Right cardiac atrium (tissue), 5 donors: ENCODE measurements around the gene ZFHX3. TPM values are rescaled to one million over a fixed set of nuclear protein-coding genes. Genes with fewer than 3 reads are reported as not detected.

Experiments
- ATAC-seq, 2 donors: fragments of 200-7000 bp; cut with Tn5 transposase; one replicate each; pipeline versions ENCODE4 v1.8.0 to v1.9.1; 2020; ENCODE audit warnings: moderate library complexity in 2 of 2, mild to moderate bottlenecking in 1 of 2
- DNase-seq, 3 donors: peaks; one replicate each; pipeline ENCODE4 v3.0.0-alpha.2; 2020
- H3K27ac ChIP-seq: one replicate; pipeline ENCODE4 v1.5.1; 2013; ENCODE audit warnings: mild to moderate bottlenecking, low read length, control low read depth, moderate library complexity
- H3K27me3 ChIP-seq: one replicate; pipeline ENCODE4 v1.6.1; 2013; ENCODE audit not compliant: control insufficient read depth, insufficient read depth
- H3K4me1 ChIP-seq: one replicate; pipeline ENCODE4 v1.6.1; 2013; ENCODE audit warnings: low read length; ENCODE audit not compliant: control insufficient read depth, insufficient read depth
- H3K4me3 ChIP-seq: one replicate; pipeline ENCODE4 v1.5.1; 2013; ENCODE audit warnings: low read length, control low read depth
- H3K9me3 ChIP-seq: one replicate; pipeline ENCODE4 v1.6.1; 2013; ENCODE audit warnings: low read length; ENCODE audit not compliant: control insufficient read depth
- WGBS: extraction: QIAGEN DNeasy Blood & Tissue Kit; methylation state at CpG from one replicate; pipeline ENCODE4 v1.1.7; 2013; 5-methylcytosine and 5-hydroxymethylcytosine counted together
- intact Hi-C, 4 donors: fragments of 100-400 bp; cut with DNase I; formaldehyde crosslinking; loops; one replicate each; pipeline versions ENCODE4 v1.11.0 to v1.14.0; 2022 to 2023
- polyA plus RNA-seq: library from polyadenylated mRNA; stranded (reverse); fragments of 200-250 nt; gene quantifications from one replicate; pipeline ENCODE4 v1.2.3, GENCODE V29; 2013
- total RNA-seq, 4 donors: library from RNA; stranded (reverse); fragmentation: NEBNext Ultra II Directional; extraction: Animal tissue kit (Norgen Biotek cat#: 25700); gene quantifications; one replicate each; pipeline ENCODE4 v1.2.1, GENCODE V29; 2021
- donor health status: healthy with polysubstance abuse.
- donor health status: DM: no; HTN: yes; CAD: no.
- donor health status: DM: no; HTN: no; CAD: no.
- donor health status: DM: no; HTN: yes; CAD: no; lungs with severe emphysema.
- donor health status: DM: yes; HTN: yes; CAD: no.

Gene ZFHX3
- total and polyA plus RNA-seq, 5 donors = 4.3 to 18.2 (median 9.7) TPM

DNA sequence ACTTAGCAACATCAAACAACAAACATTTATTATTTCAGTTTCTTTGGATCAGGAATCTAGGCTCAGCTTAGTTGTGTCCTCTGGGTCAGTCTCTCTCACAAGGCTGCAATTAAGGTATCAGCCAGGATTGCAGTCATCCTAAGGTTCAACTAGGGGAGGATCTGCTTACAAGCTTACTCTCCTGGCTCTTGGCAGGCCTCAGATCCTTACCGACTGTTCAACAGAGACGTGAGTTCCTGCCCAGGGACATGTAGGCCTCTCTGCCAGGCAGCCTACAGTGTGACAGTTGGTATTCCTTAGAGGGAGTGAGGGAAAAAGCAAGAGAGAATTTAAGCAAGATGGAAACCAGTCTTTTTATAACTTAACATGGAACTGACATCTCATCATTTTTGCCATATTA is 294.0 kb downstream of the ZFHX3 start:
- Histone ChIP-seq H3K9me3 (no peaks in the 10 kb centered on the region), H3K27ac (no peak overlapping the region), H3K27me3 (no peaks in the 10 kb centered on the region), H3K4me1 (no peaks in the 10 kb centered on the region), H3K4me3 (no peak overlapping the region)
- 58% methylated on average over 2 of the region's 2 CpGs for WGBS
- ATAC-seq (no peak), DNase-seq (no peak)
- intact Hi-C loops = no loop called here

- H3K4me1 ChIP-seq = no peaks in the 10 kb centered on the region
- no peak overlapping the region for H3K4me3 ChIP-seq
- DNase-seq (no peak), ATAC-seq (no peak)
- H3K9me3 ChIP-seq = no peaks in the 10 kb centered on the region
- H3K27me3 ChIP-seq = no peaks in the 10 kb centered on the region
- no peak overlapping the region for H3K27ac ChIP-seq
- WGBS = 96% methylated on average over 7 of the region's 7 CpGs
- intact Hi-C loops = no loop called here
These were observed 295.8 kb downstream of the ZFHX3 start for GRCh38 chr16:72752004-72752695.

DNA sequence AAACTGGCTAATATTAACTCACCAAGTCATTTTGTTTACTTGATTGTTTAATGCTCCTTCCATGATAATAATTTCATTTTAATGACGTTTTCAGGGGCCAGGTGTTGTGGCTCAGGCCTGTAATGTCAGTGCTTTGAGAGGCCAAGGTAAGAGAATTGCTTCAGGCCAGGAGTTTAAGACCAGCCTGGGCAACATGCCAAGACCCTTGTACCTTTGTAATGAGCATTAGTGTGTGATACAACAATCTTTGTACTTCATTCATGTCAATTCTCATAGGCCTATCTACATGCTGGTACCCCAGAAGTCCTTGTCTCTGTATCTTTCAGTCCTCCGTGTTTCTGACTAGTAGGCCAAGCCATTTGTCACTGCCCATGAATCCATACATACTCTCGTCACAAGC is 296.9 kb downstream of the ZFHX3 start:
- ATAC-seq (no peak), DNase-seq (no peak)
- no peaks in the 10 kb centered on the region for H3K27me3 ChIP-seq
- no peaks in the 10 kb centered on the region for H3K9me3 ChIP-seq
- intact Hi-C loops = no loop called here
- 85% methylated on average over 3 of the region's 3 CpGs for WGBS
- no peak overlapping the region for H3K27ac ChIP-seq
- H3K4me1 ChIP-seq = no peaks in the 10 kb centered on the region
- no peak overlapping the region for H3K4me3 ChIP-seq

DNA sequence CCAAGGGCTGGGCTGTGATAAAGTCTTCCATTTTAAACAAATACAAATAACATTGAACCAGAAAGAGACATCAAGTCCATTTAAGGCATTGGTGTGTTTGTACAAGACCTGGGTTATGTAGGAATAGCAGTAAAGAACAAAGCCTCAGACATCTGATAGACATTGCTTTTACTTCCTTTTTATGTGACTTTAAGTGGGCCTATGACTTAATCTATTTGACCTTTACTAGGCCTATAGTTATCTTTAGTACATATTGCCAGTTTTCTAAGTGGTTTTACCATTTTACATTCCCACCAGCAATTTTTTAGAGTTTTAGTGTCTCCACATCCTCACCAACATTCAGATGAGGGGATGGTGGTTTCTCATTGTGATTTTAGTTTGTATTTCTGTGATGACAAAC is 298.8 kb downstream of the ZFHX3 start:
- DNase-seq (no peak), ATAC-seq (no peak)
- no peaks in the 10 kb centered on the region for H3K4me1 ChIP-seq
- no peak overlapping the region for H3K4me3 ChIP-seq
- H3K27me3 ChIP-seq = no peaks in the 10 kb centered on the region
- H3K27ac ChIP-seq = no peak overlapping the region
- H3K9me3 ChIP-seq = no peaks in the 10 kb centered on the region
- intact Hi-C loops = no loop called here

- Histone ChIP-seq H3K27me3 (no peaks in the 10 kb centered on the region), H3K27ac (no peak overlapping the region), H3K4me1 (no peaks in the 10 kb centered on the region), H3K9me3 (no peaks in the 10 kb centered on the region), H3K4me3 (no peak overlapping the region)
- intact Hi-C loops = no loop called here
- ATAC-seq (no peak), DNase-seq (no peak)
- WGBS = 75% methylated on average over 2 of the region's 2 CpGs
These were observed 303.7 kb downstream of the ZFHX3 start for GRCh38 chr16:72744076-72744793.

DNA sequence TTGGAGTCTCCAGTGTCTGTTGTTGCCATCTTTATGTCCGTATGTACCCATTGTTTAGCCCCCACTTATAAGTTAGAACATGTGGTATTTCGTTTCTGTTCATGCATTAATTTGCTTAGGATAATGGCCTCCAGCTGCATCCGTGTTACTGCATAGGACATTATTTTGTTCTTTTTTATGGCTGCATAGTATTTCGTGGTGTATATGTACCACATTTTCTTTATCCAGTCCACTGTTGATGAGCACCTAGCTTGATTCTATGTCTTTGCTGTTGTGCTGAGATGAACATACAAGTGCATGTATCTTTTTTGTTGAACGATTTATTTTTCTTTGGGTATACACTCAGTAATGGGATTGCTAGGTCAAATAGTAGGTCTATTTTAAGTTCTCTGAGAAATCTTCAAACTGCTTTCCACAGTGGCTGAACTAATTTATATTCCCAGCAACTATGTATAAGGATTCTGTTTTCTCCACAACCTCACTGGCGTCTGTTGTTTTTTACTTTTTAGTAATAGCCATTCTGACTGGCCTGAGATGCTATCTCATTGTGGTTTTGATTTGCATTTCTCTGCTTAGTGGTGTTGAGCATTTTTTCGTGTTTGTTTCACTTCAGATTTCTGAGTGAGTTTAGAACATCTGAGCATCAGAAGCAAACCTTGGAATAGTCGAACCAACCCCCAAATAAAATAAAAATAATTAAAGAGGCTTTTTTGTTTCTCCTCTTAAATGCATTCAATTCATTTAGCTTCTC is 304.7 kb downstream of the ZFHX3 start:
- no peaks in the 10 kb centered on the region for H3K27me3 ChIP-seq
- no peak overlapping the region for H3K4me3 ChIP-seq
- 90% methylated on average over 8 of the region's 8 CpGs for WGBS
- H3K27ac ChIP-seq = no peak overlapping the region
- no peaks in the 10 kb centered on the region for H3K9me3 ChIP-seq
- intact Hi-C loops = no loop called here
- DNase-seq = no peak
- H3K4me1 ChIP-seq = no peaks in the 10 kb centered on the region
- ATAC-seq = no peak

GRCh38 chr16:72740347-72740746 is 307.6 kb downstream of the ZFHX3 start:
- intact Hi-C loops = no loop called here
- no peak for ATAC-seq
- no peak for DNase-seq
- Histone ChIP-seq H3K4me1 (no peaks in the 10 kb centered on the region), H3K27me3 (no peaks in the 10 kb centered on the region), H3K27ac (no peak overlapping the region), H3K4me3 (no peak overlapping the region), H3K9me3 (no peaks in the 10 kb centered on the region)
- 71% methylated on average over 2 of the region's 2 CpGs for WGBS

- H3K4me1 ChIP-seq = no peaks in the 10 kb centered on the region
- DNase-seq (no peak), ATAC-seq (no peak)
- 40% methylated on average over 1 of the region's 1 CpG for WGBS
- no peak overlapping the region for H3K27ac ChIP-seq
- H3K27me3 ChIP-seq = no peaks in the 10 kb centered on the region
- no peak overlapping the region for H3K4me3 ChIP-seq
- no peaks in the 10 kb centered on the region for H3K9me3 ChIP-seq
- intact Hi-C loops = no loop called here
These were observed 308.4 kb downstream of the ZFHX3 start for GRCh38 chr16:72739577-72739976.

DNA sequence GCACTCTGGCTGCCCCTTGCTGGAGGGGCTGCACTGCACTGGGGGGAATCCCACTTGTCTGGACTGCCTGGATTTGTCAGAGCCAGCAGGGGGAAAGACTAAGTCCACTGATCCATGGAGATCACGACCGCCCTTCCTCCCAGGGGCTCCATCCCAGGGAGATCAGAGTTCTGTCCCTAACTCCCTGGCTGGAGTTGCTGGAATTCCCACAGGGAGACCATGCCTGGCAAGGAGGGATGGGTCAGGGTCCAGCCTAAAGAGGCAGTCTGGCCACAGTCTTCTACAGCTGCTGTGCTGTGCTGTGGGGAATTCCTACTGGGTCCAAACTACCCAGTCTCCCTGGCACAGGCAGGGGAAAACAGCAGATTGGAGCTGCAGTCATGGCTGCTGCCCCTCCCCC is 311.9 kb downstream of the ZFHX3 start:
- WGBS = 81% methylated on average over 2 of the region's 2 CpGs
- intact Hi-C loops = no loop called here
- no peak overlapping the region for H3K4me3 ChIP-seq
- H3K27me3 ChIP-seq = no peaks in the 10 kb centered on the region
- DNase-seq (no peak), ATAC-seq (no peak)
- no peaks in the 10 kb centered on the region for H3K9me3 ChIP-seq
- H3K27ac ChIP-seq = no peak overlapping the region
- no peaks in the 10 kb centered on the region for H3K4me1 ChIP-seq
